Measurements from ENCODE around the gene INVS.

The INVS gene

DNA sequence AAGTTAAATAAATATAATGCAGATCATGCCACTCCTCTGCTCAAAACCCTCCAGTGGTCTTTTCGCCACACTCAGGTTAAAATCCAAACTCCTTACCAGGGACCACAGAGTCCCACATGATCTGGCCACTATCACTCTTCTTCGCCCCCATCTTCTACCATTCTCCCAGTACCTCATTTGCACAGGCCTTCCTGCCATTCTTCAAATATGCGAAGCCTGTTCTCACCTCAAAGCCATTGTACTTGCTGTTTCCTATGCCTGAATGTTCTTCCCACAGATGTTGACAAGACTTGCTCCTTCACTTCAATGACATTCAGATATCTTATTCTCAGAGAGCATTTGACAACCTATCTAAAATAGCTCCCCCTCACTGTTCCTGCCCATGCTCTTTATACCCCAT lies 242.8 kb downstream of the INVS start:
- DNase-seq = no peak

- no peak for DNase-seq
Observed at GRCh38 chr9:100346836-100347235, 247.8 kb downstream of the INVS start.

GRCh38 chr9:100350188-100350587 lies 251.1 kb downstream of the INVS start:
- no peak for DNase-seq

Data from stimulated activated CD4-positive, alpha-beta T cell treated with anti-CD3 and anti-CD28 coated beads, Interleukin-1b, Interleukin-23, amount 100 ng/mL, for 48 hours (primary cell).